Measurements from ENCODE around the gene BMP2K. TPM values are rescaled to one million over a fixed set of nuclear protein-coding genes. Genes with fewer than 3 reads are reported as not detected.

BMP2K gene
- total and polyA plus RNA-seq, 7 donors: 13.2 to 37.9 (median 30.0) TPM

DNA sequence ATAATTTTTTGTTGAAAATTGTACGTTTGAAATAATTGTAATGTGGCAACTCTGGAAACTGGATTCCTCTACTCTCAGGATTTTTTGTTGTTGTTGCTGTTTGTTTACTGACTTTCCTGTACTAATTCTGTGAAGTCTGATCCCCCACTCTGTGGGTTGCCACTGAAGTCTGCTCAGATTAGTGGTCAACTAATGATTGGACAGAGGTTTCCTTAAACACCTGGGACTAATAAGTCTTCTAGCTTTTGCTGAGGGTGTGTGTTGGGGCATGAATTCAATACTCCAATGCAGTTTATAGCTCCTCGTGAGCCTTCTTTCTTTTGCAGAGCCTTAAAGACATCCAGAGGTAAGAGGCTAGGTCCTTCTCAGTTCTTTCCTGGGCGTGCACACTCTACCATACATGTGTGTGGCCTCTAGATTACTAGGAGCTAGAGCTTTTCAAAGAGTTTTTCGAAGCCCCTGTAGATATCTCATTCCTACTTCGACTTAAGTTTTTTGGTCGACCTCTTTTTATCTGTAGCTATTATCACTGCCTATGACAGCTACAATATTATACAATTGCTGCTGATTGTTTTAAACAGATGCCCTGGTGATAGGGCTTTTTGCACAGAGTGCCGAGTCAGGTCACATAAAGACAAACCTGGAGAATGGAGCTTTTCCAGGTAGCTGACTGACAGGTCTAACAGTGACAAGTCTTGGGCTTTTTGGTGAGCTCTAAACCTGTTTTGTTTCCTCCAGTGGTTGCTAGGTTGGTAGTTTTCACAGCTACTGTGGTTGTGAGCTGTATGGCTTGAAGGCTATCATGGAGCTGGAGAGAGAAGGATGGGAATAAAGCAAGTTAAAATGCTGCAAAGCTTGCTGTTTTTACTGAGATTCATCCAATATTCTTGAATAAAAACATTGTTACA lies 34.0 kb downstream of the BMP2K start:
- Histone ChIP-seq H3K27me3 (no peaks in the 10 kb centered on the region), H3K36me3 (no peaks in the 10 kb centered on the region), H3K27ac (no peak overlapping the region), H3K9me3 (peaks cover 0 to 5% (median 4%) of the 10 kb centered on the region in 4 donors), H3K4me1 (peaks cover 0 to 23% (median 14%) of the 10 kb centered on the region in 4 donors), H3K4me3 (no peak overlapping the region)
- no peak for DNase-seq
- 84 to 91% methylated on average over 7 of the region's 7 CpGs for WGBS, 2 donors
- TF ChIP-seq EP300 (IDR thresholded peaks at IDR 0.05): no peak
- TF ChIP-seq POLR2A (IDR thresholded peaks at IDR 0.05): no peak
- TF ChIP-seq POLR2AphosphoS5 (IDR thresholded peaks at IDR 0.05): no peak
- TF ChIP-seq CTCF (IDR thresholded peaks at IDR 0.05): no peak
- intact Hi-C loops (cut with DNase I): no loop called here

GRCh38 chr4:78811034-78811433 lies 34.9 kb downstream of the BMP2K start:
- Histone ChIP-seq H3K27me3 (no peaks in the 10 kb centered on the region), H3K9me3 (peaks cover 0 to 5% (median 4%) of the 10 kb centered on the region in 4 donors), H3K4me3 (no peak overlapping the region), H3K4me1 (peaks cover 0 to 23% (median 14%) of the 10 kb centered on the region in 4 donors), H3K27ac (no peak overlapping the region), H3K36me3 (no peaks in the 10 kb centered on the region)
- no peak for TF ChIP-seq POLR2AphosphoS5 (IDR thresholded peaks at IDR 0.05)
- TF ChIP-seq EP300 (IDR thresholded peaks at IDR 0.05): no peak
- TF ChIP-seq CTCF (IDR thresholded peaks at IDR 0.05): no peak
- no peak for TF ChIP-seq POLR2A (IDR thresholded peaks at IDR 0.05)
- intact Hi-C loops (cut with DNase I): no loop called here
- DNase-seq: no peak
- 33 to 67% methylated on average over 2 of the region's 2 CpGs for whole genome bisulfite sequencing, 2 donors

DNA sequence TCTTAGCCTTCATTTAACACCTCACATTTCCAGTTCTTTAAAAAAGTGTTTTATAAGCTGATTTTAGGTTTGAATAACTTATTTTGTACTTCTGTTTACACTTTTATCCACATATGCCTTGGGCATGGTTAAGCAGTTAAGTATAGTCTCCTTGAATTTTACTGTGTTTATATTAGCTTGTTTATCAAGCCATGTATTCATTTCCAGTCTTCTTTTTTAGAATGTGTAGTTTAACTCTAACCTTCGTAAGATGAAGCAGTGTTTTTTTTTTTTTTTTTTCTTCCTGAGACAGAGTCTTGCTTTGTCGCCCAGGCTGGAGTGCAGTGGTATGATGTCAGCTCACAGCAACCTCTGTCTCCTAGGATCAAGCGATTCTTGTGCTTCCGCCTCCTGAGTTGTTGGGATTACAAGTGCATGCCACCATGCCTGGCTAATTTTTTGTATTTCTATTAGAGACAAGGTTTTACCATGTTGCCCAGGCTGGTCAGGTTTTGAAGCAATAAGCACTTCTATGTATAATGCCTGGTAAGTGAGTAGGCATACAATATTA lies 42.5 kb downstream of the BMP2K start:
- intact Hi-C loops (cut with DNase I): no loop called here
- Histone ChIP-seq H3K27me3 (no peaks in the 10 kb centered on the region), H3K9me3 (no peaks in the 10 kb centered on the region), H3K36me3 (no peaks in the 10 kb centered on the region), H3K4me3 (no peak overlapping the region), H3K4me1 (peaks cover 0 to 3% (median 0%) of the 10 kb centered on the region in 4 donors), H3K27ac (no peak overlapping the region)
- TF ChIP-seq POLR2A (IDR thresholded peaks at IDR 0.05) (no peak), CTCF (IDR thresholded peaks at IDR 0.05) (no peak), EP300 (IDR thresholded peaks at IDR 0.05) (no peak), POLR2AphosphoS5 (IDR thresholded peaks at IDR 0.05) (no peak)
- DNase-seq: no peak
- WGBS, 2 donors: 94 to 95% methylated on average over 4 of the region's 4 CpGs

GRCh38 chr4:78824001-78824400 lies 47.9 kb downstream of the BMP2K start:
- Histone ChIP-seq H3K9me3 (no peaks in the 10 kb centered on the region), H3K36me3 (peaks cover 0 to 26% (median 6%) of the 10 kb centered on the region in 4 donors), H3K4me3 (no peak overlapping the region), H3K4me1 (peaks cover 0 to 3% (median 0%) of the 10 kb centered on the region in 4 donors), H3K27ac (no peak overlapping the region), H3K27me3 (no peaks in the 10 kb centered on the region)
- WGBS, 2 donors: 94 to 97% methylated on average over 1 of the region's 1 CpG
- intact Hi-C loops (cut with DNase I): no loop called here
- TF ChIP-seq POLR2A (IDR thresholded peaks at IDR 0.05) (no peak), POLR2AphosphoS5 (IDR thresholded peaks at IDR 0.05) (no peak), EP300 (IDR thresholded peaks at IDR 0.05) (no peak), CTCF (IDR thresholded peaks at IDR 0.05) (no peak)
- DNase-seq: no peak
